CD14-positive monocyte (primary cell): ENCODE results near the gene MAD1L1. TPM values are rescaled to one million over a fixed set of nuclear protein-coding genes. Genes with fewer than 3 reads are reported as not detected.

Experiments
- DNase-seq, 3 donors: peaks; one replicate each; pipeline ENCODE4 v3.0.0-alpha.2; 2011 to 2022
- H2AFZ ChIP-seq: 2 replicates; pipeline ENCODE4 v1.6.0; 2012; ENCODE audit warnings: mild to moderate bottlenecking, low read depth, low read length, inconsistent platforms; ENCODE audit not compliant: insufficient read depth, poor library complexity, severe bottlenecking
- H3K27ac ChIP-seq, 2 donors: 1 replicate in 1 of 2; 2 replicates in 1 of 2; pipeline ENCODE4 v1.5.1; 2012 to 2013; ENCODE audit warnings: low read length in 2 of 2, control low read depth in 1 of 2, inconsistent platforms in 1 of 2, low read depth in 1 of 2, mild to moderate bottlenecking in 1 of 2
- H3K27me3 ChIP-seq, 2 donors: one replicate each; pipeline versions ENCODE4 v1.6.0 to v1.6.1; 2011 to 2013; ENCODE audit warnings: low read length in 2 of 2; ENCODE audit not compliant: control insufficient read depth in 2 of 2, insufficient read depth in 2 of 2
- H3K36me3 ChIP-seq, 2 donors: replicated peaks in 1 of 2; 1 replicate in 1 of 2; 2 replicates in 1 of 2; pipeline versions ENCODE4 v1.5.1 to v1.6.1; 2012 to 2013; ENCODE audit warnings: low read length in 2 of 2, control low read depth in 1 of 2, inconsistent platforms in 1 of 2, mild to moderate bottlenecking in 1 of 2; ENCODE audit not compliant: insufficient read depth in 2 of 2, control insufficient read depth in 1 of 2
- H3K4me1 ChIP-seq, 2 donors: 1 replicate in 1 of 2; 2 replicates in 1 of 2; pipeline versions ENCODE4 v1.5.1 to v1.6.1; 2012 to 2013; ENCODE audit warnings: low read length in 2 of 2, control low read depth in 1 of 2, inconsistent platforms in 1 of 2, mild to moderate bottlenecking in 1 of 2, moderate library complexity in 1 of 2; ENCODE audit not compliant: insufficient read depth in 2 of 2, control insufficient read depth in 1 of 2
- H3K4me2 ChIP-seq: replicated peaks from 2 replicates; pipeline ENCODE3; 2012; ENCODE audit warnings: low read length, moderate library complexity, mild to moderate bottlenecking; ENCODE audit not compliant: poor library complexity, severe bottlenecking; ENCODE audit errors: extremely low read depth
- H3K4me3 ChIP-seq, 3 experiments: fragments of 200-600 bp in 1 of 3; sonication (generic) in 1 of 3; replicated peaks in 1 of 3; 1 replicate in 2 of 3; 2 replicates in 1 of 3; pipeline ENCODE4 v1.5.1; 2011 to 2013; ENCODE audit warnings: low read length in 3 of 3, mild to moderate bottlenecking in 3 of 3, control low read depth in 2 of 3, low read depth in 2 of 3, inconsistent platforms in 1 of 3, moderate library complexity in 1 of 3
- H3K79me2 ChIP-seq: 2 replicates; pipeline ENCODE4 v1.6.0; 2012; ENCODE audit warnings: mild to moderate bottlenecking, control low read depth, inconsistent platforms, low read length, moderate library complexity; ENCODE audit not compliant: insufficient read depth
- H3K9ac ChIP-seq: 2 replicates; pipeline ENCODE4 v1.6.0; 2017; ENCODE audit warnings: low read length, mild to moderate bottlenecking; ENCODE audit not compliant: insufficient read depth, poor library complexity, severe bottlenecking
- H3K9me3 ChIP-seq, 2 donors: replicated peaks in 1 of 2; 1 replicate in 1 of 2; 2 replicates in 1 of 2; pipeline versions ENCODE4 v1.5.1 to v1.6.1; 2012 to 2013; ENCODE audit warnings: low read length in 2 of 2, control low read depth in 1 of 2; ENCODE audit not compliant: control insufficient read depth in 1 of 2, insufficient read depth in 1 of 2
- H4K20me1 ChIP-seq: 2 replicates; pipeline ENCODE4 v1.6.0; 2012; ENCODE audit warnings: mild to moderate bottlenecking, low read length, control low read depth, moderate library complexity; ENCODE audit not compliant: insufficient read depth
- H3K27ac Mint-ChIP-seq, 7 donors: one replicate each; pipeline ENCODE4 v1.8.0; 2020; ENCODE audit warnings: mild to moderate bottlenecking in 7 of 7, mixed read lengths in 7 of 7, moderate library complexity in 6 of 7, inconsistent platforms in 2 of 7
- H3K27me3 Mint-ChIP-seq, 3 donors: one replicate each; pipeline ENCODE4 v1.8.0; 2021 to 2022; ENCODE audit warnings: low read depth in 3 of 3, mild to moderate bottlenecking in 3 of 3, mixed read lengths in 3 of 3, moderate library complexity in 3 of 3, inconsistent platforms in 1 of 3
- H3K36me3 Mint-ChIP-seq, 2 donors: one replicate each; pipeline ENCODE4 v1.8.0; 2020; ENCODE audit warnings: mixed read lengths in 2 of 2, inconsistent platforms in 1 of 2, mild to moderate bottlenecking in 1 of 2
- H3K4me1 Mint-ChIP-seq: one replicate; pipeline ENCODE4 v1.8.0; 2020; ENCODE audit warnings: mild to moderate bottlenecking, mixed read lengths
- H3K4me3 Mint-ChIP-seq, 2 donors: one replicate each; pipeline ENCODE4 v1.8.0; 2020; ENCODE audit warnings: mild to moderate bottlenecking in 2 of 2, mixed read lengths in 2 of 2, moderate library complexity in 1 of 2
- H3K9me3 Mint-ChIP-seq, 7 donors: one replicate each; pipeline ENCODE4 v1.8.0; 2020 to 2022; ENCODE audit warnings: mixed read lengths in 7 of 7, mild to moderate bottlenecking in 6 of 7, moderate library complexity in 6 of 7, inconsistent platforms in 2 of 7
- WGBS: methylation state at CpG from one replicate; pipeline ENCODE4 v1.1.5; 2013; ENCODE audit warnings: missing lambda C conversion rate; ENCODE audit not compliant: insufficient coverage; 5-methylcytosine and 5-hydroxymethylcytosine counted together
- intact Hi-C, 2 donors: fragments of 100-400 bp; cut with micrococcal nuclease; formaldehyde crosslinking; loops; one replicate each; pipeline versions ENCODE4 v1.15.0 to v1.15.1; 2023
- polyA plus RNA-seq, 3 donors: library from polyadenylated mRNA; depleted of rRNA in 1 of 3; unstranded in 2 of 3; stranded (reverse) in 1 of 3; fragments of 300-500 nt in 2 of 3; fragments of >200 nt in 1 of 3; fragmentation: Illumina TruSeq in 2 of 3; gene quantifications; 1 replicate in 2 of 3; 2 replicates in 1 of 3; pipeline ENCODE4 v1.2.3, GENCODE V29; 2012 to 2021
- TF ChIP-seq, protein P1 (sequence below): fragments of 200-600 bp; IDR thresholded peaks from one replicate; pipeline ENCODE4 v1.8.0; 2022; ENCODE audit warnings: antibody characterized with exemption, mild to moderate bottlenecking

The MAD1L1 gene
- polyA plus RNA-seq, 3 donors: 22.0 to 39.4 (median 33.2) TPM

GRCh38 chr7:1926908-1927306 is 305.8 kb downstream of the MAD1L1 start:
- Mint-ChIP-seq H3K27ac (peak overlapping the region in 1 of 7 donors; percentile 43), H3K36me3 (peaks cover 32 to 39% of the 10 kb centered on the region in 2 donors), H3K27me3 (peaks cover 0 to 2% (median 0%) of the 10 kb centered on the region in 3 donors), H3K9me3 (peaks cover 0 to 3% (median 2%) of the 10 kb centered on the region in 7 donors), H3K4me1 (peaks cover 35% of the 10 kb centered on the region), H3K4me3 (no peak overlapping the region)
- Histone ChIP-seq H3K9me3 (peaks cover 0 to 4% of the 10 kb centered on the region in 2 donors), H3K4me2 (no peak overlapping the region), H3K4me1 (peaks cover 7 to 17% of the 10 kb centered on the region in 2 donors), H4K20me1 (peaks cover 54% of the 10 kb centered on the region), H3K36me3 (peaks cover 0 to 14% of the 10 kb centered on the region in 2 donors), H2AFZ (no peak overlapping the region), H3K79me2 (peaks cover 9% of the 10 kb centered on the region), H3K4me3 (no peak overlapping the region), H3K9ac (no peak overlapping the region), H3K27ac (no peak overlapping the region), H3K27me3 (no peaks in the 10 kb centered on the region)
- TF ChIP-seq, protein P1, sequence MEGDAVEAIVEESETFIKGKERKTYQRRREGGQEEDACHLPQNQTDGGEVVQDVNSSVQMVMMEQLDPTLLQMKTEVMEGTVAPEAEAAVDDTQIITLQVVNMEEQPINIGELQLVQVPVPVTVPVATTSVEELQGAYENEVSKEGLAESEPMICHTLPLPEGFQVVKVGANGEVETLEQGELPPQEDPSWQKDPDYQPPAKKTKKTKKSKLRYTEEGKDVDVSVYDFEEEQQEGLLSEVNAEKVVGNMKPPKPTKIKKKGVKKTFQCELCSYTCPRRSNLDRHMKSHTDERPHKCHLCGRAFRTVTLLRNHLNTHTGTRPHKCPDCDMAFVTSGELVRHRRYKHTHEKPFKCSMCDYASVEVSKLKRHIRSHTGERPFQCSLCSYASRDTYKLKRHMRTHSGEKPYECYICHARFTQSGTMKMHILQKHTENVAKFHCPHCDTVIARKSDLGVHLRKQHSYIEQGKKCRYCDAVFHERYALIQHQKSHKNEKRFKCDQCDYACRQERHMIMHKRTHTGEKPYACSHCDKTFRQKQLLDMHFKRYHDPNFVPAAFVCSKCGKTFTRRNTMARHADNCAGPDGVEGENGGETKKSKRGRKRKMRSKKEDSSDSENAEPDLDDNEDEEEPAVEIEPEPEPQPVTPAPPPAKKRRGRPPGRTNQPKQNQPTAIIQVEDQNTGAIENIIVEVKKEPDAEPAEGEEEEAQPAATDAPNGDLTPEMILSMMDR: no peak
- 91% methylated on average over 2 of the region's 5 CpGs for WGBS
- DNase-seq: no peak
- intact Hi-C loops: no loop called here

GRCh38 chr7:1925973-1926907 is 306.5 kb downstream of the MAD1L1 start:
- intact Hi-C loops: no loop called here
- Mint-ChIP-seq H3K27me3 (peaks cover 0 to 2% (median 2%) of the 10 kb centered on the region in 3 donors), H3K36me3 (peaks cover 27 to 34% of the 10 kb centered on the region in 2 donors), H3K4me1 (peaks cover 40% of the 10 kb centered on the region), H3K4me3 (no peak overlapping the region), H3K27ac (peak overlapping the region in 1 of 7 donors; percentile 1), H3K9me3 (peaks cover 0 to 2% (median 0%) of the 10 kb centered on the region in 7 donors)
- peaks cover 0 to 4% of the 10 kb centered on the region in 2 donors for H3K9me3 ChIP-seq
- H3K79me2 ChIP-seq: peaks cover 9% of the 10 kb centered on the region
- peaks cover 10 to 21% of the 10 kb centered on the region in 2 donors for H3K4me1 ChIP-seq
- no peaks in the 10 kb centered on the region for H3K27me3 ChIP-seq
- H3K9ac ChIP-seq: no peak overlapping the region
- H3K36me3 ChIP-seq: peaks cover 0 to 9% of the 10 kb centered on the region in 2 donors
- WGBS: 31% methylated on average over 6 of the region's 14 CpGs
- no peak overlapping the region for H3K4me2 ChIP-seq
- H4K20me1 ChIP-seq: peaks cover 54% of the 10 kb centered on the region
- TF ChIP-seq, protein P1: no peak
- H3K27ac ChIP-seq: no peak overlapping the region
- H3K4me3 ChIP-seq: no peak overlapping the region
- no peak for DNase-seq
- H2AFZ ChIP-seq: no peak overlapping the region
